GM23248 (cell line): ENCODE measurements around the gene ZNRF1. TPM values are rescaled to one million over a fixed set of nuclear protein-coding genes. Genes with fewer than 3 reads are reported as not detected.

ENCODE experiments used
- DNase-seq: peaks from one replicate; pipeline ENCODE4 v3.0.0-alpha.2; 2015
- H2AFZ ChIP-seq: fragments of 200-600 bp; sonication (generic); 2 replicates; pipeline ENCODE4 v1.6.1; 2016; ENCODE audit warnings: antibody characterized with exemption
- H3F3A ChIP-seq: fragments of 200-600 bp; sonication (generic); 2 replicates; pipeline ENCODE4 v1.6.1; 2016; ENCODE audit warnings: mild to moderate bottlenecking, antibody characterized with exemption, mixed run types; ENCODE audit not compliant: insufficient read depth
- H3K27ac ChIP-seq: fragments of 200-600 bp; sonication (generic); 2 replicates; pipeline ENCODE4 v1.5.1; 2016; ENCODE audit warnings: mild to moderate bottlenecking
- H3K27me3 ChIP-seq: fragments of 200-600 bp; sonication (generic); replicated peaks from 2 replicates; pipeline ENCODE4 v1.6.1; 2016; ENCODE audit warnings: mild to moderate bottlenecking; ENCODE audit not compliant: insufficient read depth
- H3K36me3 ChIP-seq: fragments of 200-600 bp; sonication (generic); 2 replicates; pipeline ENCODE4 v1.6.1; 2016; ENCODE audit warnings: low read depth, mild to moderate bottlenecking
- H3K4me1 ChIP-seq: fragments of 200-600 bp; sonication (generic); 2 replicates; pipeline ENCODE4 v1.6.1; 2016; ENCODE audit warnings: mild to moderate bottlenecking; ENCODE audit not compliant: insufficient read depth
- H3K4me2 ChIP-seq: fragments of 200-600 bp; sonication (generic); one replicate; pipeline ENCODE4 v1.6.1; 2016; ENCODE audit warnings: mild to moderate bottlenecking; ENCODE audit not compliant: unreplicated experiment
- H3K4me3 ChIP-seq: fragments of 200-600 bp; sonication (generic); 2 replicates; pipeline ENCODE4 v1.5.1; 2016; ENCODE audit warnings: mild to moderate bottlenecking
- H3K79me2 ChIP-seq: fragments of 200-600 bp; sonication (generic); 2 replicates; pipeline ENCODE4 v1.6.1; 2016; ENCODE audit warnings: mild to moderate bottlenecking; ENCODE audit not compliant: insufficient read depth
- H3K9ac ChIP-seq: fragments of 200-600 bp; sonication (generic); 2 replicates; pipeline ENCODE4 v1.6.1; 2016; ENCODE audit warnings: mild to moderate bottlenecking
- H3K9me2 ChIP-seq: fragments of 200-600 bp; sonication (generic); 2 replicates; pipeline ENCODE4 v1.6.1; 2016; ENCODE audit warnings: mixed run types, mild to moderate bottlenecking, moderate library complexity; ENCODE audit not compliant: insufficient read depth
- H3K9me3 ChIP-seq: fragments of 200-600 bp; sonication (generic); one replicate; pipeline ENCODE4 v1.6.1; 2017; ENCODE audit warnings: low read depth
- H4K20me1 ChIP-seq: fragments of 200-600 bp; sonication (generic); 2 replicates; pipeline ENCODE4 v1.6.0; 2016; ENCODE audit not compliant: insufficient read depth
- EZH2 ChIP-seq: fragments of 200-600 bp; sonication (generic); IDR thresholded peaks from 2 replicates; pipeline ENCODE4 v1.6.1; 2018; ENCODE audit warnings: antibody characterized with exemption, mild to moderate bottlenecking; ENCODE audit not compliant: insufficient read depth, poor library complexity, severe bottlenecking
- EZH2phosphoT487 ChIP-seq: fragments of 200-600 bp; sonication (generic); IDR thresholded peaks from 2 replicates; pipeline ENCODE4 v1.6.1; 2018; ENCODE audit warnings: antibody characterized with exemption, moderate library complexity, mild to moderate bottlenecking, low read depth; ENCODE audit not compliant: insufficient read depth
- WGBS, 2 experiments: methylation state at CpG; one replicate each; pipeline ENCODE4 v1.1.6; 2015 to 2017; ENCODE audit warnings: low lambda C conversion rate in 2 of 2, low coverage in 1 of 2; ENCODE audit errors: missing lambda C conversion rate in 2 of 2; 5-methylcytosine and 5-hydroxymethylcytosine counted together
- in situ Hi-C: fragments of 300-500 bp; cut with MboI; formaldehyde crosslinking; loops from 2 replicates; pipeline ENCODE4 v1.15.0; 2020
- polyA plus RNA-seq: library from polyadenylated mRNA; unstranded; fragments of >200 nt; fragmentation: Nextera tagmentation; extraction: Ambion mirVana; gene quantifications from 2 replicates; pipeline ENCODE4 v1.2.1, GENCODE V29; 2016
- total RNA-seq: library from RNA; depleted of rRNA; stranded (reverse); fragments of >200 nt; shearing (Covaris generic); gene quantifications from 2 replicates; pipeline ENCODE4 v1.2.3, GENCODE V29; 2014

ZNRF1 gene
- total and polyA plus RNA-seq, 2 experiments from 2014 or later: 7.1 to 17.2 TPM

- 76 to 80% methylated on average over 4 of the region's 4 CpGs for WGBS, 2 experiments
- in situ Hi-C loops: no loop called here
- H3K27me3 ChIP-seq: no peaks in the 10 kb centered on the region
- no peak overlapping the region for H3K27ac ChIP-seq
- H3K9me3 ChIP-seq: no peaks in the 10 kb centered on the region
- no peaks in the 10 kb centered on the region for H3F3A ChIP-seq
- H3K79me2 ChIP-seq: peaks cover 43% of the 10 kb centered on the region
- no peaks in the 10 kb centered on the region for H3K4me1 ChIP-seq
- H2AFZ ChIP-seq: no peak overlapping the region
- TF ChIP-seq EZH2: no peak
- no peak for TF ChIP-seq EZH2phosphoT487
- no peaks in the 10 kb centered on the region for H3K36me3 ChIP-seq
- H3K4me3 ChIP-seq: no peak overlapping the region
- no peak for DNase-seq
- no peak overlapping the region for H3K4me2 ChIP-seq
- H3K9me2 ChIP-seq: no peaks in the 10 kb centered on the region
- H3K9ac ChIP-seq: no peak overlapping the region
- H4K20me1 ChIP-seq: no peaks in the 10 kb centered on the region
These were observed 75.5 kb downstream of the ZNRF1 start for GRCh38 chr16:75074304-75074793.

- no peak for TF ChIP-seq EZH2
- no peak for TF ChIP-seq EZH2phosphoT487
These were observed 76.3 kb downstream of the ZNRF1 start for GRCh38 chr16:75074920-75075687.

GRCh38 chr16:75075688-75076268 is 77.0 kb downstream of the ZNRF1 start:
- Histone ChIP-seq H3K4me2 (no peak overlapping the region), H3F3A (no peaks in the 10 kb centered on the region), H3K27me3 (no peaks in the 10 kb centered on the region), H3K4me3 (no peak overlapping the region), H3K79me2 (peaks cover 50% of the 10 kb centered on the region), H3K9ac (no peak overlapping the region), H2AFZ (no peak overlapping the region), H3K9me3 (no peaks in the 10 kb centered on the region), H3K36me3 (no peaks in the 10 kb centered on the region), H4K20me1 (no peaks in the 10 kb centered on the region), H3K9me2 (no peaks in the 10 kb centered on the region), H3K4me1 (0 out of 2 replicates have a peak, but pooled peaks cover 4% of the 10 kb centered on the region), H3K27ac (no peak overlapping the region)
- WGBS, 2 experiments: 89 to 95% methylated on average over 3 of the region's 3 CpGs
- DNase-seq: no peak
- in situ Hi-C loops: no loop called here
- TF ChIP-seq EZH2 (no peak), EZH2phosphoT487 (no peak)

More at GRCh38 chr16:75074920-75075687, 76.3 kb downstream of the ZNRF1 start:
- Histone ChIP-seq H3K4me1 (no peaks in the 10 kb centered on the region), H3K9ac (no peak overlapping the region), H3K27me3 (no peaks in the 10 kb centered on the region), H2AFZ (no peak overlapping the region), H3K36me3 (no peaks in the 10 kb centered on the region), H3K9me3 (no peaks in the 10 kb centered on the region), H4K20me1 (no peaks in the 10 kb centered on the region), H3K79me2 (peaks cover 50% of the 10 kb centered on the region), H3K4me2 (no peak overlapping the region), H3K27ac (no peak overlapping the region), H3K9me2 (no peaks in the 10 kb centered on the region), H3F3A (no peaks in the 10 kb centered on the region), H3K4me3 (no peak overlapping the region)
- no peak for DNase-seq
- in situ Hi-C loops: no loop called here
- WGBS, 2 experiments: 82 to 83% methylated on average over 12 of the region's 12 CpGs

GRCh38 chr16:75078886-75079285 is 80.1 kb downstream of the ZNRF1 start:
- H3K27ac ChIP-seq: no peak overlapping the region
- H3K9ac ChIP-seq: no peak overlapping the region

More at GRCh38 chr16:75078886-75079285, 80.1 kb downstream of the ZNRF1 start:
- no peaks in the 10 kb centered on the region for H3K9me3 ChIP-seq
- H2AFZ ChIP-seq: no peak overlapping the region
- no peaks in the 10 kb centered on the region for H3K9me2 ChIP-seq
- no peaks in the 10 kb centered on the region for H3F3A ChIP-seq
- H3K4me1 ChIP-seq: 0 out of 2 replicates have a peak, but pooled peaks cover 4% of the 10 kb centered on the region
- no peaks in the 10 kb centered on the region for H4K20me1 ChIP-seq
- TF ChIP-seq EZH2phosphoT487: no peak
- no peak for TF ChIP-seq EZH2
- no peak for DNase-seq
- WGBS, 2 experiments: 91 to 94% methylated on average over 8 of the region's 8 CpGs
- no peaks in the 10 kb centered on the region for H3K36me3 ChIP-seq
- H3K79me2 ChIP-seq: peaks cover 62% of the 10 kb centered on the region
- no peak overlapping the region for H3K4me2 ChIP-seq
- no peak overlapping the region for H3K4me3 ChIP-seq
- in situ Hi-C loops: no loop called here
- H3K27me3 ChIP-seq: no peaks in the 10 kb centered on the region
